HL-60 (cell line): Measurements from ENCODE around the gene PIRT.

Experiments used
- GABPA ChIP-seq: IDR thresholded peaks from 2 replicates; pipeline ENCODE4 v1.6.1; 2012; ENCODE audit warnings: low read depth
- POLR2AphosphoS5 ChIP-seq: IDR thresholded peaks from 2 replicates; pipeline ENCODE4 v1.6.1; 2012; ENCODE audit warnings: low read depth
- SPI1 ChIP-seq: IDR thresholded peaks from 2 replicates; pipeline ENCODE4 v1.6.1; 2012; ENCODE audit warnings: low read depth, mild to moderate bottlenecking, borderline replicate concordance
- TF ChIP-seq, protein P1 (sequence below): IDR thresholded peaks from 2 replicates; pipeline ENCODE4 v1.6.1; 2012; ENCODE audit warnings: low read depth; ENCODE audit not compliant: insufficient replicate concordance
- TF ChIP-seq, protein P2 (sequence below): IDR thresholded peaks from one replicate; pipeline ENCODE4 v1.5.1; 2011; ENCODE audit warnings: low read length, control low read depth, inconsistent platforms; ENCODE audit not compliant: insufficient read depth

DNA sequence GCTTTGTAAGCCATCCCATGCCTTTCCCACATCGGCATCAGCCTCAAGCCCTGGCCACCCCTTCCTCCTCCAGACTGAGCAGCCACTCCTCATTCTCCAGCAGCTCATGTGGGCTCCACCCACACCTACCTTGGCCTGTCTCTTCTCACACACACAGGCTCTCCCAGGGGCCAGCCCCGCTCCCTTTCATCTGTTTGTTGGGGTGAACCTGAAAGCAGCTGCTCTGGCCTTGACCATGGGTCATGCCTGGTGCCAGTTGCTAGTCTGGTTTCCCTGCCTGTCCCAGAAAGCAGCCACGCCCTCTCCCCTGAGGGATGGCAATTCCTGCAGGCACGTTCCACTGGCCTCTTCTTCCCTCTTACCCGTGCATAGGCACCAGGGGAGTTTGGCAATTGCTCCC, 22.6 kb downstream of the PIRT start:
- TF ChIP-seq POLR2AphosphoS5 (no peak), GABPA (no peak), SPI1 (no peak)
- TF ChIP-seq, protein P1, sequence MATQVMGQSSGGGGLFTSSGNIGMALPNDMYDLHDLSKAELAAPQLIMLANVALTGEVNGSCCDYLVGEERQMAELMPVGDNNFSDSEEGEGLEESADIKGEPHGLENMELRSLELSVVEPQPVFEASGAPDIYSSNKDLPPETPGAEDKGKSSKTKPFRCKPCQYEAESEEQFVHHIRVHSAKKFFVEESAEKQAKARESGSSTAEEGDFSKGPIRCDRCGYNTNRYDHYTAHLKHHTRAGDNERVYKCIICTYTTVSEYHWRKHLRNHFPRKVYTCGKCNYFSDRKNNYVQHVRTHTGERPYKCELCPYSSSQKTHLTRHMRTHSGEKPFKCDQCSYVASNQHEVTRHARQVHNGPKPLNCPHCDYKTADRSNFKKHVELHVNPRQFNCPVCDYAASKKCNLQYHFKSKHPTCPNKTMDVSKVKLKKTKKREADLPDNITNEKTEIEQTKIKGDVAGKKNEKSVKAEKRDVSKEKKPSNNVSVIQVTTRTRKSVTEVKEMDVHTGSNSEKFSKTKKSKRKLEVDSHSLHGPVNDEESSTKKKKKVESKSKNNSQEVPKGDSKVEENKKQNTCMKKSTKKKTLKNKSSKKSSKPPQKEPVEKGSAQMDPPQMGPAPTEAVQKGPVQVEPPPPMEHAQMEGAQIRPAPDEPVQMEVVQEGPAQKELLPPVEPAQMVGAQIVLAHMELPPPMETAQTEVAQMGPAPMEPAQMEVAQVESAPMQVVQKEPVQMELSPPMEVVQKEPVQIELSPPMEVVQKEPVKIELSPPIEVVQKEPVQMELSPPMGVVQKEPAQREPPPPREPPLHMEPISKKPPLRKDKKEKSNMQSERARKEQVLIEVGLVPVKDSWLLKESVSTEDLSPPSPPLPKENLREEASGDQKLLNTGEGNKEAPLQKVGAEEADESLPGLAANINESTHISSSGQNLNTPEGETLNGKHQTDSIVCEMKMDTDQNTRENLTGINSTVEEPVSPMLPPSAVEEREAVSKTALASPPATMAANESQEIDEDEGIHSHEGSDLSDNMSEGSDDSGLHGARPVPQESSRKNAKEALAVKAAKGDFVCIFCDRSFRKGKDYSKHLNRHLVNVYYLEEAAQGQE = no peak
- TF ChIP-seq, protein P2, sequence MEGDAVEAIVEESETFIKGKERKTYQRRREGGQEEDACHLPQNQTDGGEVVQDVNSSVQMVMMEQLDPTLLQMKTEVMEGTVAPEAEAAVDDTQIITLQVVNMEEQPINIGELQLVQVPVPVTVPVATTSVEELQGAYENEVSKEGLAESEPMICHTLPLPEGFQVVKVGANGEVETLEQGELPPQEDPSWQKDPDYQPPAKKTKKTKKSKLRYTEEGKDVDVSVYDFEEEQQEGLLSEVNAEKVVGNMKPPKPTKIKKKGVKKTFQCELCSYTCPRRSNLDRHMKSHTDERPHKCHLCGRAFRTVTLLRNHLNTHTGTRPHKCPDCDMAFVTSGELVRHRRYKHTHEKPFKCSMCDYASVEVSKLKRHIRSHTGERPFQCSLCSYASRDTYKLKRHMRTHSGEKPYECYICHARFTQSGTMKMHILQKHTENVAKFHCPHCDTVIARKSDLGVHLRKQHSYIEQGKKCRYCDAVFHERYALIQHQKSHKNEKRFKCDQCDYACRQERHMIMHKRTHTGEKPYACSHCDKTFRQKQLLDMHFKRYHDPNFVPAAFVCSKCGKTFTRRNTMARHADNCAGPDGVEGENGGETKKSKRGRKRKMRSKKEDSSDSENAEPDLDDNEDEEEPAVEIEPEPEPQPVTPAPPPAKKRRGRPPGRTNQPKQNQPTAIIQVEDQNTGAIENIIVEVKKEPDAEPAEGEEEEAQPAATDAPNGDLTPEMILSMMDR = no peak
